Measurements from ENCODE around the gene PMPCB. TPM values are rescaled to one million over a fixed set of nuclear protein-coding genes. Genes with fewer than 3 reads are reported as not detected.

Gene PMPCB
- total and polyA plus RNA-seq, 3 donors from 2014 or later, result 63.2 to 92.0 (median 63.7) TPM

GRCh38 chr7:103317009-103317408 is 19.8 kb downstream of the PMPCB start:
- intact Hi-C loops (cut with DNase I; ENCODE audit: low total_unique reads), result no loop called here

DNA sequence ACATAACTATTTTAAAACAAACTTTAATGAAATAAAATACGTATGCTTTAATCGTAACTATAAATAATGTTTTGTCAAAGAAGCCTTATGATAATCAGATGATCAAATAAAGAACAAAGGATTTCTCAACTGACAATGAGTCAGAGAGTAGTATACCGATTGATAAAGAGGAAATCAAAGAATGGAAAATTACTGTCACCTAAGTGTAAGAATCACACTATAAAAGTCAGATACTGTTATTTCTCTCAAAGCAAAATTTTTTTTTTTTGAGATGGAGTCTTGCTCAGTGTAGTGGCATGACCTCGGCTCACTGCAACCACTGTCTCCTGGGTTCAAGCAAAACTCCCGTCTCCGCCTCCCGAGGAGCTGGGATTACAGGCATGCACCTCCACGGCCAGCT is 28.5 kb downstream of the PMPCB start:
- intact Hi-C loops (cut with DNase I; ENCODE audit: low total_unique reads), result no loop called here
- 94 to 95% methylated on average over 8 of the region's 8 CpGs for WGBS, 2 donors
- Histone ChIP-seq H3K4me3 (no peak overlapping the region), H3K27me3 (no peaks in the 10 kb centered on the region), H3K36me3 (ENCODE audit: low read depth, missing control alignments) (no peaks in the 10 kb centered on the region), H3K27ac (no peak overlapping the region), H3K4me1 (no peaks in the 10 kb centered on the region), H3K9me3 (no peaks in the 10 kb centered on the region)
- no peak for DNase-seq
- TF ChIP-seq POLR2A (IDR thresholded peaks at IDR 0.05), result no peak
- no peak for TF ChIP-seq CTCF (IDR thresholded peaks at IDR 0.05)

More at GRCh38 chr7:103317009-103317408, 19.8 kb downstream of the PMPCB start:
- no peaks in the 10 kb centered on the region for H3K36me3 ChIP-seq (ENCODE audit: low read depth, missing control alignments)
- TF ChIP-seq POLR2A (IDR thresholded peaks at IDR 0.05) (no peak), CTCF (IDR thresholded peaks at IDR 0.05) (no peak)
- no peaks in the 10 kb centered on the region for H3K4me1 ChIP-seq
- no peaks in the 10 kb centered on the region for H3K9me3 ChIP-seq
- no peak overlapping the region for H3K4me3 ChIP-seq
- H3K27me3 ChIP-seq, result no peaks in the 10 kb centered on the region
- DNase-seq, result no peak
- H3K27ac ChIP-seq, result no peak overlapping the region

- intact Hi-C loops (cut with DNase I; ENCODE audit: low total_unique reads), result no loop called here
- Histone ChIP-seq H3K36me3 (ENCODE audit: low read depth, missing control alignments) (no peaks in the 10 kb centered on the region), H3K4me1 (peaks cover 4% of the 10 kb centered on the region), H3K27ac (no peak overlapping the region), H3K27me3 (no peaks in the 10 kb centered on the region), H3K9me3 (no peaks in the 10 kb centered on the region), H3K4me3 (no peak overlapping the region)
- WGBS, 2 donors, result 92 to 96% methylated on average over 2 of the region's 2 CpGs
- TF ChIP-seq POLR2A (IDR thresholded peaks at IDR 0.05) (no peak), CTCF (IDR thresholded peaks at IDR 0.05) (no peak)
- no peak for DNase-seq
Measured at GRCh38 chr7:103336761-103337160, 39.5 kb downstream of the PMPCB start.

GRCh38 chr7:103338864-103339263 is 41.6 kb downstream of the PMPCB start:
- no peaks in the 10 kb centered on the region for H3K36me3 ChIP-seq (ENCODE audit: low read depth, missing control alignments)
- intact Hi-C loops (cut with DNase I; ENCODE audit: low total_unique reads), result no loop called here

More at GRCh38 chr7:103338864-103339263, 41.6 kb downstream of the PMPCB start:
- Histone ChIP-seq H3K27me3 (no peaks in the 10 kb centered on the region), H3K9me3 (no peaks in the 10 kb centered on the region), H3K4me1 (peaks cover 12% of the 10 kb centered on the region), H3K27ac (no peak overlapping the region), H3K4me3 (no peak overlapping the region)
- TF ChIP-seq POLR2A (IDR thresholded peaks at IDR 0.05) (no peak), CTCF (IDR thresholded peaks at IDR 0.05) (no peak)
- 97 to 100% methylated on average over 2 of the region's 2 CpGs for WGBS, 2 donors
- DNase-seq, result no peak

Measured in testis (tissue), 3 donors.